ENCODE results near the gene IMPDH1.

The IMPDH1 gene

GRCh38 chr7:128422037-128422436, 12.3 kb upstream of the IMPDH1 start:
- no peak for DNase-seq (ENCODE audit: low read depth)
- TF ChIP-seq CTCF (conservative IDR thresholded peaks at IDR 0.05; ENCODE audit: low read length), result no peak
- H3K4me3 ChIP-seq (ENCODE audit: low read length), result no peak overlapping the region

- no peak overlapping the region for H3K4me3 ChIP-seq (ENCODE audit: low read length)
- no peak for TF ChIP-seq CTCF (conservative IDR thresholded peaks at IDR 0.05; ENCODE audit: low read length)
- DNase-seq (ENCODE audit: low read depth), result no peak
Measured at GRCh38 chr7:128421384-128421783, 11.6 kb upstream of the IMPDH1 start.

- DNase-seq (ENCODE audit: low read depth), result no peak
- TF ChIP-seq CTCF (conservative IDR thresholded peaks at IDR 0.05; ENCODE audit: low read length), result no peak
- no peak overlapping the region for H3K4me3 ChIP-seq (ENCODE audit: low read length)
Measured at GRCh38 chr7:128420773-128421172, 11.0 kb upstream of the IMPDH1 start.

- no peak for TF ChIP-seq CTCF (conservative IDR thresholded peaks at IDR 0.05; ENCODE audit: low read length)
- no peak for DNase-seq (ENCODE audit: low read depth)
- H3K4me3 ChIP-seq (ENCODE audit: low read length), result no peak overlapping the region
Measured at GRCh38 chr7:128419257-128419656, 9.5 kb upstream of the IMPDH1 start.

GRCh38 chr7:128417071-128417470, 7.3 kb upstream of the IMPDH1 start:
- TF ChIP-seq CTCF (conservative IDR thresholded peaks at IDR 0.05; ENCODE audit: low read length), result no peak
- peak; percentile 29 for DNase-seq (ENCODE audit: low read depth)
- no peak overlapping the region for H3K4me3 ChIP-seq (ENCODE audit: low read length)

- no peak for DNase-seq (ENCODE audit: low read depth)
- H3K4me3 ChIP-seq (ENCODE audit: low read length), result no peak overlapping the region
- no peak for TF ChIP-seq CTCF (conservative IDR thresholded peaks at IDR 0.05; ENCODE audit: low read length)
Measured at GRCh38 chr7:128415217-128415785, 5.5 kb upstream of the IMPDH1 start.

- peak overlapping the region; percentile 88 for H3K4me3 ChIP-seq (ENCODE audit: low read length)
- no peak for DNase-seq (ENCODE audit: low read depth)
- TF ChIP-seq CTCF (conservative IDR thresholded peaks at IDR 0.05; ENCODE audit: low read length), result no peak
Measured at GRCh38 chr7:128410451-128410753, 620 bp upstream of the IMPDH1 start.
